ENCODE results near the gene SLIT3. TPM values are rescaled to one million over a fixed set of nuclear protein-coding genes. Genes with fewer than 3 reads are reported as not detected.

SLIT3 gene
- total RNA-seq = 10 to 100 TPM; 10.8 to 57.3 (median 32.2) TPM

- Histone ChIP-seq H3K27me3 (peaks cover 0 to 16% (median 4%) of the 10 kb centered on the region in 4 donors), H3K4me3 (peak within 1 kb of the TSS; percentile 10 to 51 (median 46)), H3K36me3 (no peaks in the 10 kb centered on the region), H3K4me1 (peaks cover 0 to 15% (median 3%) of the 10 kb centered on the region in 4 donors), H3K9me3 (no peaks in the 10 kb centered on the region), H3K27ac (peak within 1 kb of the TSS; percentile 70 to 85 (median 80))
- TF ChIP-seq EP300 (IDR thresholded peaks at IDR 0.05) (no peak), POLR2A (IDR thresholded peaks at IDR 0.05) (no peak), POLR2AphosphoS5 (IDR thresholded peaks at IDR 0.05) (no peak)
- 1 to 2% methylated on average over 16 to 39 of the region's 101 CpGs for WGBS, 2 donors
- DNase-seq = peak in 1 of 2 donors; percentile 88
- ATAC-seq (ENCODE audit: low FRiP score in 2 of 2) = peak in 1 of 2 donors; percentile 60
Measured at GRCh38 chr5:169300468-169301385, at the start of gene SLIT3. SLIT3 (minus strand) TSS chr5:169301139; CDS start chr5:169300709, 430 bp downstream.

GRCh38 chr5:169350016-169350415 is 49.1 kb upstream of the SLIT3 start:
- 66 to 81% methylated on average over 1 of the region's 1 CpG for WGBS, 2 donors
- Histone ChIP-seq H3K36me3 (no peaks in the 10 kb centered on the region), H3K4me3 (no peak overlapping the region), H3K9me3 (no peaks in the 10 kb centered on the region), H3K4me1 (no peaks in the 10 kb centered on the region), H3K27me3 (no peaks in the 10 kb centered on the region), H3K27ac (no peak overlapping the region)
- no peak for ATAC-seq (ENCODE audit: low FRiP score in 2 of 2)
- no peak for TF ChIP-seq POLR2AphosphoS5 (IDR thresholded peaks at IDR 0.05)
- TF ChIP-seq POLR2A (IDR thresholded peaks at IDR 0.05) = no peak
- TF ChIP-seq CTCF (IDR thresholded peaks at IDR 0.05) = no peak
- no peak for TF ChIP-seq EP300 (IDR thresholded peaks at IDR 0.05)
- DNase-seq = no peak

- Histone ChIP-seq H3K27ac (no peak overlapping the region), H3K36me3 (no peaks in the 10 kb centered on the region), H3K27me3 (no peaks in the 10 kb centered on the region), H3K4me1 (no peaks in the 10 kb centered on the region), H3K9me3 (no peaks in the 10 kb centered on the region), H3K4me3 (no peak overlapping the region)
- no peak for ATAC-seq (ENCODE audit: low FRiP score in 2 of 2)
- 56 to 58% methylated on average over 2 of the region's 2 CpGs for WGBS, 2 donors
- TF ChIP-seq POLR2A (IDR thresholded peaks at IDR 0.05) (no peak), CTCF (IDR thresholded peaks at IDR 0.05) (no peak), POLR2AphosphoS5 (IDR thresholded peaks at IDR 0.05) (no peak), EP300 (IDR thresholded peaks at IDR 0.05) (no peak)
- DNase-seq = no peak
Measured at GRCh38 chr5:169347786-169348185, 46.8 kb upstream of the SLIT3 start.

GRCh38 chr5:169344629-169345028 is 43.7 kb upstream of the SLIT3 start:
- Histone ChIP-seq H3K4me3 (no peak overlapping the region), H3K36me3 (no peaks in the 10 kb centered on the region), H3K9me3 (no peaks in the 10 kb centered on the region), H3K27me3 (no peaks in the 10 kb centered on the region), H3K4me1 (no peaks in the 10 kb centered on the region), H3K27ac (no peak overlapping the region)
- ATAC-seq (ENCODE audit: low FRiP score in 2 of 2) (peak in 1 of 2 donors; percentile 16), DNase-seq (no peak)
- TF ChIP-seq CTCF (IDR thresholded peaks at IDR 0.05) = no peak
- no peak for TF ChIP-seq POLR2A (IDR thresholded peaks at IDR 0.05)
- TF ChIP-seq EP300 (IDR thresholded peaks at IDR 0.05) = no peak
- TF ChIP-seq POLR2AphosphoS5 (IDR thresholded peaks at IDR 0.05) = no peak
- WGBS, 2 donors = 68 to 70% methylated on average over 3 of the region's 3 CpGs

- ATAC-seq (ENCODE audit: low FRiP score in 2 of 2) = no peak
- Histone ChIP-seq H3K4me3 (no peak overlapping the region), H3K9me3 (no peaks in the 10 kb centered on the region), H3K4me1 (no peaks in the 10 kb centered on the region), H3K36me3 (no peaks in the 10 kb centered on the region), H3K27me3 (no peaks in the 10 kb centered on the region), H3K27ac (no peak overlapping the region)
- no peak for TF ChIP-seq CTCF (IDR thresholded peaks at IDR 0.05)
- no peak for TF ChIP-seq EP300 (IDR thresholded peaks at IDR 0.05)
- TF ChIP-seq POLR2AphosphoS5 (IDR thresholded peaks at IDR 0.05) = no peak
- TF ChIP-seq POLR2A (IDR thresholded peaks at IDR 0.05) = no peak
- no peak for DNase-seq
Measured at GRCh38 chr5:169343766-169344165, 42.8 kb upstream of the SLIT3 start.
